Prostate gland (tissue), 2 donors: ENCODE data around the gene HOXA5. TPM values are rescaled to one million over a fixed set of nuclear protein-coding genes. Genes with fewer than 3 reads are reported as not detected.
A peak's percentile ranks its signal among the peaks of the same experiment; 100 is the strongest.

Experiments used
- DNase-seq: peaks from one replicate; pipeline ENCODE4 v3.0.0-alpha.2; 2019; ENCODE audit warnings: low spot score
- H3K27ac ChIP-seq, 2 donors: fragments of 200-600 bp; sonication (generic); 2 replicates each; pipeline ENCODE4 v1.5.1; 2017 to 2019
- H3K27me3 ChIP-seq: fragments of 200-600 bp; sonication (generic); replicated peaks from 2 replicates; pipeline ENCODE4 v1.5.1; 2019; ENCODE audit not compliant: insufficient read depth
- H3K36me3 ChIP-seq, 2 donors: fragments of 200-600 bp; sonication (generic); 1 replicate in 1 of 2; 2 replicates in 1 of 2; pipeline versions ENCODE4 v1.5.1 to v1.8.1; 2017 to 2019
- H3K4me1 ChIP-seq: fragments of 200-600 bp; sonication (generic); replicated peaks from 2 replicates; pipeline ENCODE4 v1.5.1; 2019
- H3K4me3 ChIP-seq, 2 donors: fragments of 200-600 bp; sonication (generic); 2 replicates each; pipeline ENCODE4 v1.5.1; 2017 to 2019
- H3K9me3 ChIP-seq: fragments of 200-600 bp; sonication (generic); 2 replicates; pipeline ENCODE4 v1.5.1; 2017
- CTCF ChIP-seq, 4 experiments: fragments of 200-600 bp in 2 of 4; fragments of 450-650 bp in 2 of 4; sonication (generic) in 2 of 4; IDR thresholded peaks; 1 replicate in 3 of 4; 2 replicates in 1 of 4; pipeline ENCODE4 v1.5.1; 2016 to 2019; ENCODE audit warnings: antibody characterized with exemption in 4 of 4, mild to moderate bottlenecking in 2 of 4, moderate library complexity in 2 of 4
- POLR2A ChIP-seq: fragments of 450-650 bp; IDR thresholded peaks from one replicate; pipeline ENCODE4 v1.6.1; 2016; ENCODE audit warnings: antibody characterized with exemption, mild to moderate bottlenecking
- POLR2AphosphoS5 ChIP-seq: sonication (generic); formaldehyde crosslinking; IDR thresholded peaks from one replicate; pipeline ENCODE4 v1.6.1; 2017; ENCODE audit warnings: antibody characterized with exemption
- WGBS: methylation state at CpG from one replicate; pipeline ENCODE4 v1.1.5; 2018; 5-methylcytosine and 5-hydroxymethylcytosine counted together
- intact Hi-C: fragments of 100-400 bp; cut with DNase I; formaldehyde crosslinking; loops from one replicate; pipeline ENCODE4 v1.14.2; 2022
- microRNA counts, 2 donors: library from miRNA; unstranded; fragments of <30 nt; microRNA quantifications; one replicate each; lab custom pipeline; 2016 to 2017
- microRNA-seq: library from miRNA; unstranded; fragments of <30 nt; microRNA quantifications from one replicate; pipeline ENCODE4, GENCODE V29; 2016
- small RNA-seq, 2 donors: library from RNA; depleted of rRNA; stranded (forward); fragments of <200 nt; gene quantifications; one replicate each; pipeline ENCODE3, GENCODE V24; 2016
- total RNA-seq, 2 donors: library from RNA; depleted of rRNA; stranded (reverse); fragments of >200 nt; gene quantifications; one replicate each; pipeline ENCODE4 v1.1.0, GENCODE V29; 2016

HOXA5 gene
- total RNA-seq, 2 donors from 2014 or later = 3.7 to 12.9 TPM

GRCh38 chr7:27091105-27091504, 52.4 kb downstream of the HOXA5 start:
- no peaks in the 10 kb centered on the region for H3K27me3 ChIP-seq

More at GRCh38 chr7:27091105-27091504, 52.4 kb downstream of the HOXA5 start:
- Histone ChIP-seq H3K9me3 (no peaks in the 10 kb centered on the region), H3K4me1 (no peaks in the 10 kb centered on the region), H3K4me3 (no peak overlapping the region), H3K27ac (no peak overlapping the region), H3K36me3 (no peaks in the 10 kb centered on the region)
- intact Hi-C loops = loop anchor here (10.0 kb wide), 1 partner anchor 226 kb away; the partner anchor contains the start of gene SKAP2
- no peak for DNase-seq
- WGBS = 29% methylated on average over 3 of the region's 3 CpGs
- TF ChIP-seq CTCF (IDR thresholded peaks at IDR 0.05) = no peak
- no peak for TF ChIP-seq POLR2A
- no peak for TF ChIP-seq POLR2AphosphoS5

MicroRNAs within 50 kb of the gene (microRNA counts, 767-probe panel; counts per million panel counts)
- microRNA hsa-miR-196b-5p (lab: Ali Mortazavi, UCI) = 4,337 to 4,346 counts per million in 2 donors

Small RNAs within 50 kb of the gene (microRNA-seq; reads per million reads assigned to microRNA genes)
- 7,351 reads per million, percentile 95 among the genes with 10 or more reads in this experiment for gene MIR196B

Small RNAs within 50 kb of the gene (small RNA-seq; reads per million reads assigned to genes)
- 0 reads per million in 2 donors for gene AC004080.5
- 0 reads per million in 2 donors for gene RF01977
- 0 reads per million in 2 donors for gene RF02140
- gene RF02141 = 0 reads per million in 2 donors

Other genes starting within 250 kb of the HOXA5 start
- 1 to 10 TPM in 1 of 2 donors, not detected in 1; 2.1 TPM for gene HOXA1, start 47.7 kb downstream of the HOXA5 start, total RNA-seq
- 1 to 10 TPM in 1 of 2 donors, not detected in 1; 1.4 TPM for gene HOXA2, start 41.0 kb downstream of the HOXA5 start, total RNA-seq
- 1 to 10 TPM; 1.4 to 1.8 TPM for gene HOXA4, start 12.9 kb downstream of the HOXA5 start, total RNA-seq
- gene HOXA6, start 4.1 kb upstream of the HOXA5 start, total RNA-seq = 1 to 10 TPM; 6.9 to 7.5 TPM
- 1 to 10 TPM; 2.8 to 3.1 TPM for gene HOXA3, start 8.9 kb upstream of the HOXA5 start, total RNA-seq
- 1 to 10 TPM; 2.2 to 4.6 TPM for gene HOXA7, start 13.0 kb upstream of the HOXA5 start, total RNA-seq
- gene HOXA9, start 21.9 kb upstream of the HOXA5 start, total RNA-seq = 10 to 100 TPM; 14.7 to 57.0 TPM
- gene HOXA10, start 30.6 kb upstream of the HOXA5 start, total RNA-seq = 10 to 100 TPM; 25.8 to 65.6 TPM
- 1 to 10 TPM; 8.5 to 9.8 TPM for gene HOXA11, start 41.6 kb upstream of the HOXA5 start, total RNA-seq
- 10 to 100 TPM; 19.1 to 50.4 TPM for gene HOXA13, start 56.4 kb upstream of the HOXA5 start, total RNA-seq
- 1 to 10 TPM; 5.1 to 5.9 TPM for gene EVX1, start 99.1 kb upstream of the HOXA5 start, total RNA-seq